ENCODE results near the gene SPEM3. TPM values are rescaled to one million over a fixed set of nuclear protein-coding genes. Genes with fewer than 3 reads are reported as not detected.

The SPEM3 gene
- total RNA-seq, 2 experiments from 2014 or later = not detected

DNA sequence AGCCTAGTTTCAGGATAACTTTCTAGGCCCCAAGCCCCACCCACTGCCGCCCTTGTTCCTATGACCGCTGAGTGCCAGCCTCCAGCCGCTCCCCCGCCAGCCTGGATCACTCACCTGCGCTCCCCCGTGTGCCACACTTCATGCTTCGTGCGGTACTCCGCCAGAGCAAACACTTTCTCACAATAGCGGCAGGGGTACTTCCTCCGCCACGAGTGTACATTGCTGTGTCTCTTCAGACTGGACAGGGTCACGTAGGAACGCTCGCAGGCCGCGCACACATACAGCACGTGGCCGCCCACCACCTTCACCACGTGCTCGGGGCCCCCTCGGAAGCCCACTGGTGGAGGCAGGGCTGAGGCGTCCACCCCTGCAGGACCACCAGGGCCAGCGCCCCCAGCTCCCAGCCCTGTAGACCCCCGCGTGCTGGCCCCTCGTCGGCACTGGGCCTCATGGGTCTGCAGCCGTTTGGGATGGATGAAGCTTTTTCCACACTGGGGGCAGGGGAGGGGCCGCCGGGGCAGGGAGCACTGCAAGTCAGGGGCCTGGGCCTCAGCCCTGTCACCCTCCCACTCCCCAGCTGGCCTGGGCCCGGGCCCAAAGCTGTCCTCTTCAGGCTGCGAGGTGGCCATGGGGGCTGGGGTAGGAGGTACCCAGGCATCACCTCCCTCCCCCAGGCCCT is 37.1 kb downstream of the SPEM3 start:
- BruUV-seq (replicated peaks) = no TSS peak
- H2AFZ ChIP-seq (ENCODE audit: low read length) = no peak overlapping the region
- no peak for DNase-seq (ENCODE audit: low spot score)
- no peaks in the 10 kb centered on the region for H3K9me2 ChIP-seq (ENCODE audit: insufficient read depth, low read length)
- H4K20me1 ChIP-seq (ENCODE audit: insufficient read depth, low read length) = no peaks in the 10 kb centered on the region
- H3K4me3 ChIP-seq (ENCODE audit: low read depth, low read length, poor library complexity, severe bottlenecking) = no peak overlapping the region
- no peak for TF ChIP-seq EZH2phosphoT487 (IDR thresholded peaks at IDR 0.05; ENCODE audit: borderline replicate concordance, low read depth, low read length)
- TF ChIP-seq, protein P1, sequence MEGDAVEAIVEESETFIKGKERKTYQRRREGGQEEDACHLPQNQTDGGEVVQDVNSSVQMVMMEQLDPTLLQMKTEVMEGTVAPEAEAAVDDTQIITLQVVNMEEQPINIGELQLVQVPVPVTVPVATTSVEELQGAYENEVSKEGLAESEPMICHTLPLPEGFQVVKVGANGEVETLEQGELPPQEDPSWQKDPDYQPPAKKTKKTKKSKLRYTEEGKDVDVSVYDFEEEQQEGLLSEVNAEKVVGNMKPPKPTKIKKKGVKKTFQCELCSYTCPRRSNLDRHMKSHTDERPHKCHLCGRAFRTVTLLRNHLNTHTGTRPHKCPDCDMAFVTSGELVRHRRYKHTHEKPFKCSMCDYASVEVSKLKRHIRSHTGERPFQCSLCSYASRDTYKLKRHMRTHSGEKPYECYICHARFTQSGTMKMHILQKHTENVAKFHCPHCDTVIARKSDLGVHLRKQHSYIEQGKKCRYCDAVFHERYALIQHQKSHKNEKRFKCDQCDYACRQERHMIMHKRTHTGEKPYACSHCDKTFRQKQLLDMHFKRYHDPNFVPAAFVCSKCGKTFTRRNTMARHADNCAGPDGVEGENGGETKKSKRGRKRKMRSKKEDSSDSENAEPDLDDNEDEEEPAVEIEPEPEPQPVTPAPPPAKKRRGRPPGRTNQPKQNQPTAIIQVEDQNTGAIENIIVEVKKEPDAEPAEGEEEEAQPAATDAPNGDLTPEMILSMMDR (conservative IDR thresholded peaks at IDR 0.05; ENCODE audit: low read length) = no peak
- POLR2A ChIA-PET = no interaction called here
- intact Hi-C loops (cut with micrococcal nuclease; ENCODE audit: unreplicated experiment) = no loop called here
- peaks cover 15% of the 10 kb centered on the region for H3K4me1 ChIP-seq (ENCODE audit: insufficient read depth, low read length, poor library complexity, severe bottlenecking)
- CTCF ChIA-PET (ENCODE audit: unreplicated experiment) = interaction anchor here (0.6 kb wide), 1 partner anchor 209 kb away, joined by 4 read pairs; no protein-coding TSS in a partner anchor
- H3K27ac ChIP-seq (ENCODE audit: low read depth, low read length, poor library complexity, severe bottlenecking) = no peak overlapping the region
- no peaks in the 10 kb centered on the region for H3K36me3 ChIP-seq (ENCODE audit: insufficient read depth, low read length)
- no peaks in the 10 kb centered on the region for H3K79me2 ChIP-seq (ENCODE audit: insufficient read depth, low read depth, low read length)
- H3K4me2 ChIP-seq (ENCODE audit: low read length) = no peak overlapping the region
- H3K9me3 ChIP-seq (ENCODE audit: low read length) = no peaks in the 10 kb centered on the region

DNA sequence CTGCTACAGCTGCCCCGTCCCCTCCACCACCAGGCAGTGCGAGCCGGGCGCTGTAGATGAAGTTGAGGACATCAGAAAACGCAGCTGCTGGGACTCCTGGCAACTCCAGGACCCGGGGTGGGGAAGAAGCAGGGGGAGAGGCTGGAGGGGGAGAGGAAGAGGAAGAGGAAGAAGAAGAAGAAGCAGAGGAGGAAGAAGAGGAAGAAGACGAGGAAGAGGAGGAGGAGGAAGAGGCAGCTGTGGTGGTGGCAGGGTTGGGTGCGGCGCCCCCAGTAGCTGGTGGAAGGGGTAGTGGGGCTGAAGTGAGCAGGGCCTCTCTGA is 37.6 kb downstream of the SPEM3 start:
- Histone ChIP-seq H3K27ac (ENCODE audit: low read depth, low read length, poor library complexity, severe bottlenecking) (no peak overlapping the region), H3K9me3 (ENCODE audit: low read length) (no peaks in the 10 kb centered on the region), H3K4me2 (ENCODE audit: low read length) (no peak overlapping the region), H2AFZ (ENCODE audit: low read length) (no peak overlapping the region), H4K20me1 (ENCODE audit: insufficient read depth, low read length) (no peaks in the 10 kb centered on the region), H3K36me3 (ENCODE audit: insufficient read depth, low read length) (no peaks in the 10 kb centered on the region), H3K9me2 (ENCODE audit: insufficient read depth, low read length) (no peaks in the 10 kb centered on the region), H3K79me2 (ENCODE audit: insufficient read depth, low read depth, low read length) (no peaks in the 10 kb centered on the region), H3K4me3 (ENCODE audit: low read depth, low read length, poor library complexity, severe bottlenecking) (no peak overlapping the region), H3K4me1 (ENCODE audit: insufficient read depth, low read length, poor library complexity, severe bottlenecking) (peaks cover 15% of the 10 kb centered on the region)
- intact Hi-C loops (cut with micrococcal nuclease; ENCODE audit: unreplicated experiment) = no loop called here
- BruUV-seq (replicated peaks) = no TSS peak
- ChIA-PET CTCF (ENCODE audit: unreplicated experiment) (no interaction called here), POLR2A (no interaction called here)
- TF ChIP-seq, protein P1 (conservative IDR thresholded peaks at IDR 0.05; ENCODE audit: low read length) = no peak
- DNase-seq (ENCODE audit: low spot score) = no peak

DNA sequence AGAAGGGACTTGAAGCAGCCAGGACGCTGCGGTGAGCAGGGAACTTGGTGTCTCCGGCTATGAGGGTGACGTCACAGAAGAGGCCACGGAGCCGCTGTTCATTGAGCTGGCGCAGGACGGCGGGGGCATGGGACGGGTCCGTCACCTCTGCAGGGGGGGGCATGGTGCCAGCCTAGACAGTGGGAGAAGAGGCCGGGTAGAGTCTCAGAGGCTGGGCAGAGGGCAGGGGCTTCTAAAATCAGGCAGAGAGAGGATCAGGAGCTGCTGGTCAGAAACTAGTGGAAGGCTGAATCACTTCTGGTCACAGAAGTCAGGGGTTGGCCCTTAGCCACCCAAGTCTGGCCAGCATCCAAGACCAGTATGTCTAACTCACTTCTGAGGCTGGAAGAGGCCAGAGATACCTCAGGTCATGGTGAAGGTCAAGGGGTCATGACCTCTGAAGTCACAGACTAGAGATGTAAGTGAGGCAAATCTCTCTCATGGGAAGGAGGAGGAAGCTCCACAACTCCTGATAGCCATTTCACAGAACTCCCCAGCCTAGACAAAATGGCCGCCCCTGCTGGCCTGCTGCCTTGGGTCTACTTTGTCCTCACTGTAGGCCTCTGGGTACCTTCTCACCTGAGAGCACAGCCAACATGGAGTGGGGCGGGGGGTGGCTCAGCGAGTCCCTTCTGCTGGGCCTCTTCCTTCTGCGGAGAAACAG is 38.1 kb downstream of the SPEM3 start:
- Histone ChIP-seq H3K27ac (ENCODE audit: low read depth, low read length, poor library complexity, severe bottlenecking) (no peak overlapping the region), H4K20me1 (ENCODE audit: insufficient read depth, low read length) (no peaks in the 10 kb centered on the region), H3K4me2 (ENCODE audit: low read length) (0 out of 2 replicates have a peak overlapping the region, but pooled peaks have one; percentile 37), H3K9me3 (ENCODE audit: low read length) (no peaks in the 10 kb centered on the region), H3K4me1 (ENCODE audit: insufficient read depth, low read length, poor library complexity, severe bottlenecking) (peaks cover 15% of the 10 kb centered on the region), H3K4me3 (ENCODE audit: low read depth, low read length, poor library complexity, severe bottlenecking) (no peak overlapping the region), H3K79me2 (ENCODE audit: insufficient read depth, low read depth, low read length) (no peaks in the 10 kb centered on the region), H3K9me2 (ENCODE audit: insufficient read depth, low read length) (no peaks in the 10 kb centered on the region), H2AFZ (ENCODE audit: low read length) (0 out of 2 replicates have a peak overlapping the region, but pooled peaks have one; percentile 5), H3K36me3 (ENCODE audit: insufficient read depth, low read length) (no peaks in the 10 kb centered on the region)
- DNase-seq (ENCODE audit: low spot score) = no peak
- no TSS peak for BruUV-seq (replicated peaks)
- no peak for TF ChIP-seq EZH2phosphoT487 (IDR thresholded peaks at IDR 0.05; ENCODE audit: borderline replicate concordance, low read depth, low read length)
- TF ChIP-seq, protein P1 (conservative IDR thresholded peaks at IDR 0.05; ENCODE audit: low read length) = no peak
- ChIA-PET CTCF (ENCODE audit: unreplicated experiment) (no interaction called here), POLR2A (no interaction called here)
- intact Hi-C loops (cut with micrococcal nuclease; ENCODE audit: unreplicated experiment) = no loop called here
